Tibial nerve (tissue), 4 donors: ENCODE measurements around the gene ATG5.

Experiments
- CTCF ChIP-seq, 5 experiments: fragments of 200-600 bp in 3 of 5; fragments of 450-650 bp in 2 of 5; sonication (generic) in 3 of 5; IDR thresholded peaks; one replicate each; pipeline ENCODE4 v1.5.1; 2016 to 2019; ENCODE audit warnings: antibody characterized with exemption in 5 of 5, mild to moderate bottlenecking in 3 of 5, moderate library complexity in 2 of 5
- EP300 ChIP-seq, 2 donors: sonication (generic); formaldehyde crosslinking; IDR thresholded peaks; one replicate each; pipeline ENCODE4 v1.6.1; 2017; ENCODE audit warnings: antibody characterized with exemption in 2 of 2, mild to moderate bottlenecking in 1 of 2
- POLR2A ChIP-seq, 2 donors: fragments of 450-650 bp; IDR thresholded peaks; one replicate each; pipeline ENCODE4 v1.6.1; 2017; ENCODE audit warnings: antibody characterized with exemption in 2 of 2, mild to moderate bottlenecking in 2 of 2, moderate library complexity in 2 of 2

- TF ChIP-seq POLR2A (IDR thresholded peaks at IDR 0.05) (no peak), EP300 (IDR thresholded peaks at IDR 0.05) (no peak), CTCF (IDR thresholded peaks at IDR 0.05) (no peak)
These were observed 187.4 kb downstream of the ATG5 start for GRCh38 chr6:106138151-106138550.
